Cardiac septum (tissue), 1 donor: Measurements from ENCODE around the gene UNC13B. TPM values are rescaled to one million over a fixed set of nuclear protein-coding genes. Genes with fewer than 3 reads are reported as not detected.
"Not testable (repeated sequence)": the region's sequence is repeated elsewhere in the genome, so short reads cannot be mapped to it uniquely, and the experiment has no call there.

ENCODE experiments used
- DNase-seq: peaks from one replicate; pipeline ENCODE4 v3.0.0-alpha.2; 2020; ENCODE audit warnings: low spot score
- intact Hi-C: fragments of 100-400 bp; cut with DNase I; formaldehyde crosslinking; loops from one replicate; pipeline ENCODE4 v1.14.0; 2022
- total RNA-seq: library from RNA; stranded (reverse); fragmentation: NEBNext Ultra II Directional; extraction: Animal tissue kit (Norgen Biotek cat#: 25700); gene quantifications from one replicate; pipeline ENCODE4 v1.2.1, GENCODE V29; 2021
- donor health status: DM: no; HTN: no; CAD: no.

UNC13B gene
- total RNA-seq, 1 donor from 2014 or later: 24.7 TPM

DNA sequence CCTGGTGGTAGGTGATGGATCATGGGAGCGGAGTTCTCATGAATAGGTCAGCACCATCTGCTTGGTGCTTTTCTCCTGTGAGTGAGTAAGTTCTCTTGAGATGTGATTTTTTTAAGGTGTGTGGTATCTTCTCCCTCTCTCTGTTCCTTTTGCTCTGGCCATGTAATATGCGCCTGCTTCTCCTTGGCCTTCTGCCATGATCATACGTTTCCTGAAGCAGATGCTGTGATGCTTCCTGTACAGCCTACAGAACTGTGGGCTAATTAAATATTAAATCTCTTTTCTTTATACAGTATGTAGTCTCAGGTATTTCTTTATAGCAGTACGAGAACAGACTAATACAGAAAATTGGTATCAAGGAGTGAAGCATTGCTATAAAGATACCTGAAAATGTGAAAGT lies 36.4 kb downstream of the UNC13B start:
- no peak for DNase-seq
- intact Hi-C loops: no loop called here

DNA sequence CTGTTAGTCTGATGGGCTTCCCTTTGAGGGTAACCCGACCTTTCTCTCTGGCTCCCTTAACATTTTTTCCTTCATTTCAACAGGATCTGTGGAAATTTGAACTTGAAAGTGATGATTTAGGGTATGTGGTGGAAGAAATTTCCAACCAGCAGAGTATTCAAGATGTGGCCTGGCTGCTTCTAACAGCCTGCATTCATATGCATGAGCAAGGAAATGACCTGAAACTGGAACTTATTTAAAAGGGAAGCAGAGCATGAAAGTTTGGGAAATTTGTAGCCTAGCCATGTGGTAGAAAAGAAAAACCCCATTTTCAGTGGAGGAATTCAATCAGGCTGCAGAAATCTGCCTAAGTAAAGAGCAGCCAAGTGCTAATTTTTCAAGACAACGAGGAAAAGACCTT lies 41.7 kb downstream of the UNC13B start:
- DNase-seq: no peak
- intact Hi-C loops: no loop called here

DNA sequence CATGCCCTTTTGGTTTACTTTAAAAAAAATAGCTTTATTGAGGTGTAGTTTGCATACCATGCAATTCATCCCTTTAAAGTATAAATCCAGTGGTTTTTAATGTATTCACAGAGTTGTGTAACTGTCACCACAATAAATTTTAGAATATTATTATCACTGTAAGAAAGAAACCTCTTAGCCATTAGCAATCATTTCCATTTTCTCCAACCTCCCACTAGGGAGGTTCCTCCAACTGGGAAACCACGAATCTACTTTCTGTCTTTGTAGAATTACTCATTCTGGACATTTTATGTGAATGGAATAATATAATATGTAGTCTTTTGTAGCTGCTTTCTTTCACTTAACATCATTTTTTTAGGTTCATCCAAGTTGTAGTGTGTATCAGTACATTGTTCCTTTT lies 43.5 kb downstream of the UNC13B start:
- intact Hi-C loops: no loop called here

DNA sequence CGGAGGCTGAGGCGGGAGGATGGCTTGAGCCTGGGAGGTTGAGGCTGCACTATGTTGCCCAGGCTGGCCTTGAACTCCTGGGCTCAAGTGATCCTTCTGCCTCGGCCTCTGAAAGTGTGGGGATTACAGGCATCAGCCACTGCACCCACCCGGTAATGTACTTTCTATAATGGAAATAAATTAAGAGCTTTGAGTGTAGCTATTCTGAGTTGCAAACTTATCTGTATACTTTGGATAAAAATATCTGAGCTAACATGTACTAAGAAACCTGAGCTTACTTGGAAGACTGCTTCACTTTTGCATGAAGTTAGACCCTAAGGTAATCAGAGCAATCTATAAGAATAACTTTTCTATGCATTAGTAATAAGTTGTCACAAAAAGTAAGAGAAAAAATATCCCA lies 50.0 kb downstream of the UNC13B start:
- intact Hi-C loops: no loop called here

More for the DNA sequence above, 43.5 kb downstream of the UNC13B start:
- DNase-seq: no peak

DNA sequence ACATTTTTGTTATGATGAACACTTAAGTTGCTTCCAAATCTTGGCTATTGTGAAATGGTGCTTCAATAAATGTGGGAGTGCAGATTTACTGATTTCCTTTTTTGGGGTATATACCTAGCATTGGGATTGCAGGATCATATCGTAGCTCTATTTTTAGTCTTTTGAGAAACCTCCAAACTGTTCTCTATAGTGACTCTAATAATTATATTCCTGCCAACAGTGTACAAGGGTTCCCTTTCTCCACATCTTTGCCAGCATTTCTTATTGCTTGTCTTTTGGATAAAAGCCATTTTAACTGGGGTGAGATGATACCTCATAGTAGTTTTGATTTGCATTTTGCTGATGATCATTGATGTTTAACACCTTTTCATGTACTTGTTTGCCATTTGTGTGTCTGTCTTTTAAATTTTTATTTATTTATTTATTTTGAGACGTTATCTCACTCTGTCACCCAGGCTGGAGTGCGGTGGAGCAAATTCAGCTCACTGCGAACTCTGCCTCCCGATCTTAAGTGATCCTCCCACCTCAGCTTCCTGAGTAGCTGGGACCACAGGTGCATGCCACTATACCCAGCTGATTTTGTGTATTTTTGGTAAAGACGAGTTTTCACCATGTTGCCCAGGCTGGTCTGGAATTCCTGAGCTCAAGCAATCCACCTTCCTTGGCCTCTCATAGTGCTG lies 59.0 kb downstream of the UNC13B start:
- intact Hi-C loops: no loop called here
- no peak for DNase-seq

More for the DNA sequence above, 50.0 kb downstream of the UNC13B start:
- no peak for DNase-seq

DNA sequence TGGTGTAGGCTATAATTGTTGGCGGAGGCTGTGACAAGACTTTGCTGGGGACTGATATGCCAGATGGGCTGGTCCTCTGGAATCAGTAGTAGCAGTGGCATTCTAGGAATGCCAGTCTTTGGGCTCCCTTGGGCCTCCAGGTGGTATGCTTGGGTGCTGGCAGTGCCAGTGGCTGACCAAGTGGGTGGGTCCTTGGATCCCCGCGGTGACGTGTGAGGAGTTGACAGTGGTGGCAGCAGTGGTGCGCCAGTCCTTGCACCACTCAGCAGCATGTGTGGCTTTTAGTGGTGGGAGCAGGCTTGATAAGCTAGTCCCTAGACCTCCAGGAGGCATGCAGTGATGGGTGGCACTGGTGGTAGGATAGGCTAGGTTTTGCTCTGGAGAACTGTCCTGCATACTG lies 63.9 kb downstream of the UNC13B start:
- DNase-seq: no peak
- intact Hi-C loops: no loop called here

DNA sequence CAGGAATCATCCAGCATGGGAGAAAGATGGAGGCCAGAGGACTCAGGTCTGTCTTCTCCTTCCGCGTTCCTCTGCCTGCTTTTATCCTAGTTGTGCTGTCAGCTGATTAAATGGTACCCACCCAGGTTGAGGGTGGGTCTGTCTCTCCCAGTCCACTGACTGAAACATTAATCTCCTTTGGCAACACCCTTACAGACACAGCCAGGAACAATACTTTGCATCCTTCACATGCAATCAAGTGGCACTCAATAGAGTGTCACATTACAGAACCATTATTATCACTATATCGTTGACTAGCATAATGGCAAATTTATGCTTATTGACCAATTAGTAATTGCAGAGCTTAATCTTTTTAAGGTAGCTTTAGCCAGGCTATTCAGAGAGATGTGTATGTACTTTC lies 64.8 kb downstream of the UNC13B start:
- no peak for DNase-seq
- intact Hi-C loops: no loop called here

DNA sequence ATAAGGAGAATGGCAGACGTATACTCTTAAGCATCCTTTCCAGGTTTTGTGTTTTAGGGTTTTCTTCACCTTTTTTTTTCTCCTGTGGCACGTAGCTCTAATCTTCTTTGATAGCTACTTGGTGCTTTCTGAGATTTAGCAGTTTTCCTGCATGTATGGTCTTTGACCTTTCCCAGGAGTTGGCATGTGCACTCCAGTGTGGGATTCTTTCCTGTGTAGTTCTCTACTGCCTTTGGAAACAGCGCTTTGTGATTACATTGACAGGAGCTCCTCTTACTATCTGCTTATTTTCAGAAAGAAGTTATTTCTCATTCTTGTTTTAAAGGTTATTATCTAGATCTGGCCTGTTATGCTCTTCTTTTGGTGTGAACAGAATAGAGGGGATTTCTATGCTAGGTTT lies 65.5 kb downstream of the UNC13B start:
- intact Hi-C loops: no loop called here
- DNase-seq: no peak

DNA sequence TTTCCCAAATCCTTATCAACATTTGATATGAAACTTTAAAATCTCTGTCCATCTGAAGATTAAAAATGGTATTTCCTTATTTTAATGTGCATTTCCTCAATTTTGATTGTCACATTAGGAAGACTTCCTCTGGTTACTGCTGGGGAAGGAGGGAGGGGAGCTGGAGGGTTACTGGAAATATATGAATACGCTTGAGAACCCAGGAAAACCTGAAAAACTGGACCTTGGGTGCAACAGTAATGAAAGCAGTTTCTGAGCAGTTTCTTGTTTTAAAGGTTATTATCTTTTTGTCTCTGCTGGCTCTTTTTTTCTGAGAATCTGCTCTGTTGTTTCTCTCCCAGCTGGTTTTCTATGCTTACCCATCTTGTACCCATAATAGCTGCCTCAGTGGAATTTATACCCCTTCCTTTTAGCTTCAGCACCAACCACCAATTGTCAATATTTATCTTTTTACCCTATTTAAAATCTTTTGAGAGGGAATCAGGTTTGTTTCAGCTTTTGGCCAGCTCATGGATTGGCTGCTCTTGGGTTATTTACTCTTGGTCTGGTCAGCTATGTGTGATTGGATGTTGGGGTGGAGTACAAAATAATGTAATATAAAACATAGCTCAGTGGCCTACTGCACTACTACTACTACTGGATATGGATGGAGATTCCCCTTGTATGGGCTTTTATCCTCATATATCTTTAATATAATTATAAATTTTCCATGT lies 67.4 kb downstream of the UNC13B start:
- intact Hi-C loops: no loop called here
- DNase-seq: no peak

DNA sequence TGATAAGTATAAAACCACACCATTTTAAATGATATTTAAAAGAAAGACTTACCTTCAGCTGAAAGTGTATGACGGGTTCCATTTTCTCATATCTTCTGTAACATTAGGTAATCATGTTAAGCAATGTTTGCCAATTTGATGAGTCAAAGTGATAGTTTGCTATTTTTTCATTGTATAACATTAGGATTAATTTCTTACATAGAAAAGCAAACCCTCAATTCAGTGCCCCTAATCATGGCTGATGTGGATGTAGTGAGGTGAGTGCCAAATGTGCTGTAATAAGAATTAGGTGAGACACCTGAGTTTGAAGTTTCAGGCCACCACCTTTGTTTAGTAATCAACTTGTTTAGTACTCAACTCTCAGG lies 68.0 kb downstream of the UNC13B start:
- DNase-seq: no peak
- intact Hi-C loops: no loop called here

DNA sequence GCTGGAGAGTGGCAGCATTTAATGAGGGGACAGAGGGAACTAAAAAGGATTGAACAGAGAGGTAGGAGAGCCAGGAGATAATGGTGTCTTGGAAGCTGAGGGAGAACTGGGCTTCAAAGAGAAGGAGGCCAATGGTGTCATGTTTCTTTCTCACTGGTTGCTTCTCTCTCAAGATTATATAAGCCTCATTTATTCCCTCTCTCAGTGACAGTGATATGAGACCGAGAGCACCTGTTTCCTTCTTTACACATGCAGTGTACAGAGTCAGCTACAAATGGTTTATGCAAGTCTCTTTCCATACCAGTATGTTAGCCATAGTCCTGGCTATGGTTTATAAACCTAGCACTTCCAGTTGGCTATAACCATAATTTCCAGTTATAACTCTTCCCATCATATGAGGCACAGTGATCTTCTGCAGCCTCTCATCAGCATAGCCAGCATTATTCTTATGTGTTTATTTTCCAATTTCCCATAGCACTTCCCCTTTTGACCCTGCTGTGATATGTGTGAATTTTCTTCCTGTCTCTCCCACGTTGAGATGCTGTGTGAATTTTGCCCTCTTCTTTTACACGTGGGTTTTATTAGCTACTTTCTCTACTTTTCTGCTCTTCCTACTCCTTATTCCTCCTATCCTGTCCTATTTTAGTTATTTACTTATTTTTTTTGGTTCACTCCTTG lies 71.2 kb downstream of the UNC13B start:
- intact Hi-C loops: no loop called here
- DNase-seq: no peak

DNA sequence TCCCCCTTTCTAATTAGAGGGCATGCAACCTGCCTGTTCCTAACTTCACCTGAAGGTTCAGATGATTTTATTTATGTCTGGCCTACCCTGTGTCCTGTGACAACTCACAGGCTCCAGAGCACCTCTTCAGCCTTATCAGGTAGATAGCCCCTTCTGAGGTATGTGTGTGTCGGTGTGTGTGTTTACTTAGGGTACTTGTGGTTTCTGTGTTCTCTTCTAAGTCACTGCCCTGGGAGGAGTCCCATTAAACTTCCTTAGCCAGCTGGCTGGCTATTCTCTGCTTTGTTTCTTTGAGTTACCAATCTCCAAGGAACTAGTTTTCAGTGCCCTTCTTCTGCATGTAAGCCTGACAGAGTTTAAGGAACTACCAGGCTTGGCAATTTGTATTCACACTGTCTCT lies 74.9 kb downstream of the UNC13B start:
- no peak for DNase-seq
- intact Hi-C loops: no loop called here

DNA sequence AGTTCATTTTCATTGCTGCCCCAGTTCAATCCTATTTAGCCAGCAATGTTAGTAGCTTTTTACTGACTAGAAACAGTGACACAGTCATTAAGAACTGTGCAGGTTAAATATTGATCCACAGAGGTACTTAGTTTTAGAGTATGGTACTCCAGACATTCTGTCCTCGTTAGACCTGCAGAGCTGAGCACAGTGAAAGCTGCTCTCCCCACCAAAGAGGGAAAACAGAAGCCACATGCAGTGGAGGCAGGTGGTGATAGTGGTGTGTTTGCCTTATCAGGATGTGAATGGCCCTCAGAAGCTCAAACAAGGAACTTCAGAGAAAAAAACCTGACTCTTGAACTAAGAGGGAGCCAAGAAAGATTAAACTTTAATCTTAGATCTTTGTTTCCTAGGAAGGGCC lies 75.5 kb downstream of the UNC13B start:
- intact Hi-C loops: no loop called here
- DNase-seq: no peak

DNA sequence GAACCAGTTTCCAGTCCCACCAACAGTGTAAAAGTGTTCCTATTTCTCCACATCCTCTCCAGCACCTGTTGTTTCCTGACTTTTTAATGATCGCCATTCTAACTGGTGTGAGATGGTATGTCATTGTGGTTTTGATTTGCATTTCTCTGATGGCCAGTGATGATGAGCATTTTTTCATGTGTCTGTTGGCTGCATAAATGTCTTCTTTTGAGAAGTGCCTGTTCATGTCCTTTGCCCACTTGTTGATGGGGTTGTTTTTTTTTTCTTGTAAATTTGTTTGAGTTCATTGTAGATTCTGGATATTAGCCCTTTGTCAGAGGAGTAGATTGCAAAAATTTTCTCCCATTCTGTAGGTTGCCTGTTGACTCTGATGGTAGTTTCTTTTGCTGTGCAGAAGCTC lies 84.1 kb downstream of the UNC13B start:
- DNase-seq, intact Hi-C loops: not testable (repeated sequence)

DNA sequence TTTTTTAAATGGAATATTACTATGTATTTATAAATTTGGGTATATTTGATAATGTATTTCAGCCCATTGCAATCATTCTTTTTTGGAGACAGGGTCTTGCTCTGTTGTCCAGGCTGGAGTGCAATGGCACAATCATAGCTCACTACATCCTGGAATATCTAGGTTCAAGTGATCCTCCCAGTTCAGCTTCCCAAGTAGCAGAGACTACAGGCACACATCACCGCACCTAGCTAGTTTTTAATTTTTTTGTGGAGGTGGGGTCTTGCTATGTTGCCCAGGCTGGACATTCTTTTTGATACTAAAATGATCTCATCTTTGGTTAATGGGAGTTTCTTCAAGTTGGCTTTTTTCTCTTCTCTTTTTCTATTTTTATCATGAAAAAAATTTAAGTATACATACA lies 91.3 kb downstream of the UNC13B start:
- DNase-seq: no peak
- intact Hi-C loops: no loop called here

DNA sequence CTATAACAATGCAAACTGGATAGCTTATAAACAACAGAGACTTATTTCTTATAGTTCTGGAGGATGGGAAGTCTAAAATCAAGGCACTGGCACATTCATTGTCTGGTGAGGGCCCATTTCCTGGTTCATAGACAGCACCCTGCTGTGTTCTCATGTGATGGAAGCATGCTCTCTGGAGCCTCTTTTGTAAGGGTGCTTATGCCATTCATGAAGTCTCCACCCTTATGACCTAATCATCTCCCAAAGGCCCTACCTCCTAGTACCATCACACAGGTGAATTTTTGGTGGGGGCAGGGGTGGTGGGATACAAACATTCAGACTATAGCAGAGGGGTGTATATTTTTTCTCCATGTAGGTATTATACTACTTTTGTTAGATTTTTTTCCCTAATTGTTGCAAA lies 92.4 kb downstream of the UNC13B start:
- DNase-seq: no peak
- intact Hi-C loops: no loop called here

DNA sequence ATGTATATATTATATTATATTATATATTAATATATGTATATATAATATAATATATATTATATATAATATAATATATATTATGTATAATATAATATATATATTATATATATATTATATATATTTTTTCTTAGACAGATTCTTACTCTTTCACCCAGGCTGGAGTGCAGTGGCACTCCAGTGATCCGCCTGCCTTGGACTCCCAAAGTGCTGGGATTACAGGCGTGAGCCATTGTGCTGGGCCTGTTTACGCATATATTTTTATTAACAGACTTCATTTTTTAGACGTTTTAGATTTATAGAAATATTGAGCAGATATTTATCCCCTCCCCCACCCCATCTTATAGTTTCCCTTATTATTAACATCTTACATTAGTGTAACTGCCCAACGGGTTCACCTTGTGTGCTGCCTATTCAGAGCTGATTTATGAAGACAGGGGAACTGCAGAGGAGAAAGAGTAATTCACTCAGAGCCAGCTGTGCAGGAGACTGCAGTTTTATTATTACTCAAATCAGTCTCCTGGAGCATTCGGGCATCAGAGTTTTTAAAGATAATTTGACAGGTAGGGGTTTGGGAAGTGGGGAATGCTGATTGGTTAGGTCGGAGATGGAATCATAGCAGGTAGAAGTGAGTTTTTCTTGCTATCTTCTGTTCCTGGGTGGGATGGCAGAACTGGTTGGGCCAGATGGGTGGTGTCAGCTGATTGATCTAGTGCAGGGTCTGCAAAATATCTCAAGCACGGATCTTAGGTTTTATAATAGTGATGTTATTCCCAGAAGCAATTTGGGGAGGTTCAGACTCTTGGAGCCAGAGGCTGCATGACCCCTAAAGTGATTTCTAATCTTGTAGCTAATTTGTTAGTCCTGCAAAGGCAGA lies 93.4 kb downstream of the UNC13B start:
- DNase-seq: no peak
- intact Hi-C loops: loop anchor here (5.0 kb wide), 1 partner anchor 93 kb away; the partner anchor contains the start of gene UNC13B

DNA sequence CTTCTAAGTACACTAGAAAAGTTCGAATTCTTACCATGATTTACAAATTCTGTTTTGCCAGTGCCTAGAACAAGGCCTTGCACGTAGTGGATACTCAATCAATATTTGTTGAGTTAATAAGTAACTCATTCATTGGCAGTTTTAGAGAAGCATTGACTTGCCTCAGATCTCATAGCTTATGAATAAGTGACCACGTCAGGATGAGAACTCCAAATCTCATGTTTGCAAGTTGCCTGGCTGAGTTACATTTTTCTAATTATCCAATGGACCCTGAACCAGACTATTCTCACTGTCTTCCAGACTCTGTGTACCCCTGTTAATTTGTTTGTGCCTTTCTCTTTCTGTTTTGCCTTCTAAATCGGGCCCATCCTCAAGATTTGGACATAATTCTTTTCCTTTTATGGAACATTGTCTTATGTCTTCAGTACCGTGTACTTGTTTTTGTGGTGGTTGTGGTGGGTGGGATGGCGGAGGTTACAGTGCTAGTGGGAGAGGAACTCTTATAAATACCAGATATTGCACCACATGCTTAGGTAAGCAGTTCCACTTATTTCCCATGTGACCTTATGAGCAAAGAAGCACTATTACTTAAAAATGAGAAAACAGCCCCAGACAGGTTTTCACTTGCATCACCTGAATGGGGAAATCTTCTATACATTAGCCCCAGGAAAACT lies 96.3 kb downstream of the UNC13B start:
- no peak for DNase-seq
- intact Hi-C loops: loop anchor here (1.0 to 5.0 kb wide), 3 partner anchors 96 to 219 kb away; partner anchors contain the start of gene UNC13B
